OCI-M2 (cell line): ENCODE data around the gene SLC9A8.
A peak's percentile ranks its signal among the peaks of the same experiment; 100 is the strongest.

Source experiments
- DNase-seq: peaks from one replicate; lab custom pipeline; 2025; ENCODE audit not compliant: unreplicated experiment; lab: John Stamatoyannopoulos, UW

SLC9A8 gene

GRCh38 chr20:49871391-49871948 lies 58.8 kb downstream of the SLC9A8 start:
- no peak for DNase-seq

GRCh38 chr20:49872056-49872455 lies 59.4 kb downstream of the SLC9A8 start:
- DNase-seq, result no peak

GRCh38 chr20:49874696-49875095 lies 62.1 kb downstream of the SLC9A8 start:
- DNase-seq, result no peak

- DNase-seq, result no peak
Measured at GRCh38 chr20:49877386-49877921, 64.8 kb downstream of the SLC9A8 start.

- no peak for DNase-seq
Measured at GRCh38 chr20:49878977-49879376, 66.3 kb downstream of the SLC9A8 start.

- DNase-seq, result no peak
Measured at GRCh38 chr20:49880177-49880576, 67.5 kb downstream of the SLC9A8 start.

- DNase-seq, result no peak
Measured at GRCh38 chr20:49880724-49881445, 68.3 kb downstream of the SLC9A8 start.

GRCh38 chr20:49882171-49882970 lies 69.7 kb downstream of the SLC9A8 start:
- no peak for DNase-seq

- DNase-seq, result no peak
Measured at GRCh38 chr20:49883246-49883802, 70.7 kb downstream of the SLC9A8 start.

GRCh38 chr20:49885558-49886332 lies 73.1 kb downstream of the SLC9A8 start:
- no peak for DNase-seq

GRCh38 chr20:49886571-49887213 lies 74.1 kb downstream of the SLC9A8 start:
- no peak for DNase-seq

GRCh38 chr20:49887251-49888211 lies 74.9 kb downstream of the SLC9A8 start:
- DNase-seq, result no peak

GRCh38 chr20:49888212-49889000 lies 75.8 kb downstream of the SLC9A8 start:
- peak; percentile 5 for DNase-seq

GRCh38 chr20:49889001-49889934 lies 76.6 kb downstream of the SLC9A8 start:
- no peak for DNase-seq

- no peak for DNase-seq
Measured at GRCh38 chr20:49889935-49890333, 77.3 kb downstream of the SLC9A8 start.

GRCh38 chr20:49890471-49891361 lies 78.1 kb downstream of the SLC9A8 start:
- DNase-seq, result no peak
